Measurements from ENCODE around the gene RNF130. TPM values are rescaled to one million over a fixed set of nuclear protein-coding genes. Genes with fewer than 3 reads are reported as not detected.

Gene RNF130
- total RNA-seq, 1 donor from 2014 or later, result 29.8 TPM

GRCh38 chr5:180050121-180050940 lies 21.2 kb downstream of the RNF130 start:
- H3K36me3 Mint-ChIP-seq (ENCODE audit: low read depth, unreplicated experiment), result peaks cover 6% of the 10 kb centered on the region
- no peak for TF ChIP-seq EZH2 (IDR thresholded peaks at IDR 0.05; ENCODE audit: insufficient read depth, low read length)
- no peak for TF ChIP-seq CTCF (IDR thresholded peaks at IDR 0.05; ENCODE audit: insufficient read depth, low read depth, low read length)
- no peak overlapping the region for H3K27ac Mint-ChIP-seq (ENCODE audit: unreplicated experiment)
- Histone ChIP-seq H3K36me3 (ENCODE audit: insufficient read depth, low read length) (no peaks in the 10 kb centered on the region), H3K27ac (ENCODE audit: low read depth, low read length) (no peak overlapping the region), H3K4me3 (ENCODE audit: insufficient read depth, low read depth, low read length) (no peak overlapping the region), H3K79me2 (ENCODE audit: insufficient read depth, low read length) (peaks cover 69% of the 10 kb centered on the region), H3K27me3 (ENCODE audit: insufficient read depth, low read length) (no peaks in the 10 kb centered on the region), H3K4me1 (ENCODE audit: insufficient read depth, low read length) (no peaks in the 10 kb centered on the region), H3K9ac (ENCODE audit: low read length) (no peak overlapping the region), H3K9me3 (ENCODE audit: insufficient read depth, low read depth, low read length) (no peaks in the 10 kb centered on the region), H4K20me1 (ENCODE audit: insufficient read depth, low read length) (peaks cover 55% of the 10 kb centered on the region), H3K4me2 (ENCODE audit: low read length) (no peak overlapping the region), H2AFZ (ENCODE audit: low read depth, low read length) (no peak overlapping the region)
- peaks cover 20% of the 10 kb centered on the region for H3K4me1 Mint-ChIP-seq (ENCODE audit: low read depth, unreplicated experiment)
- no peaks in the 10 kb centered on the region for H3K27me3 Mint-ChIP-seq (ENCODE audit: low read depth, unreplicated experiment)
- FAIRE-seq, result no peak
- peaks cover 2% of the 10 kb centered on the region for H3K9me3 Mint-ChIP-seq (ENCODE audit: unreplicated experiment)
- H3K4me3 Mint-ChIP-seq (ENCODE audit: unreplicated experiment), result no peak overlapping the region
- no peak for DNase-seq (ENCODE audit: low read depth)

GRCh38 chr5:180049185-180049548 lies 22.4 kb downstream of the RNF130 start:
- peaks cover 61% of the 10 kb centered on the region for H3K79me2 ChIP-seq (ENCODE audit: insufficient read depth, low read length)
- no peak for DNase-seq (ENCODE audit: low read depth)
- H3K9me3 ChIP-seq (ENCODE audit: insufficient read depth, low read depth, low read length), result no peaks in the 10 kb centered on the region
- Mint-ChIP-seq H3K36me3 (ENCODE audit: low read depth, unreplicated experiment) (peaks cover 6% of the 10 kb centered on the region), H3K4me3 (ENCODE audit: unreplicated experiment) (no peak overlapping the region), H3K27me3 (ENCODE audit: low read depth, unreplicated experiment) (no peaks in the 10 kb centered on the region), H3K27ac (ENCODE audit: unreplicated experiment) (no peak overlapping the region), H3K4me1 (ENCODE audit: low read depth, unreplicated experiment) (peaks cover 18% of the 10 kb centered on the region), H3K9me3 (ENCODE audit: unreplicated experiment) (peaks cover 2% of the 10 kb centered on the region)
- H3K4me3 ChIP-seq (ENCODE audit: insufficient read depth, low read depth, low read length), result no peak overlapping the region
- H3K36me3 ChIP-seq (ENCODE audit: insufficient read depth, low read length), result no peaks in the 10 kb centered on the region
- FAIRE-seq, result no peak
- H3K4me2 ChIP-seq (ENCODE audit: low read length), result no peak overlapping the region
- H3K9ac ChIP-seq (ENCODE audit: low read length), result no peak overlapping the region
- H4K20me1 ChIP-seq (ENCODE audit: insufficient read depth, low read length), result peaks cover 52% of the 10 kb centered on the region
- no peak overlapping the region for H2AFZ ChIP-seq (ENCODE audit: low read depth, low read length)
- no peaks in the 10 kb centered on the region for H3K4me1 ChIP-seq (ENCODE audit: insufficient read depth, low read length)
- no peak for TF ChIP-seq CTCF (IDR thresholded peaks at IDR 0.05; ENCODE audit: insufficient read depth, low read depth, low read length)
- no peak for TF ChIP-seq EZH2 (IDR thresholded peaks at IDR 0.05; ENCODE audit: insufficient read depth, low read length)
- no peaks in the 10 kb centered on the region for H3K27me3 ChIP-seq (ENCODE audit: insufficient read depth, low read length)
- H3K27ac ChIP-seq (ENCODE audit: low read depth, low read length), result no peak overlapping the region

- no peak overlapping the region for H3K4me2 ChIP-seq (ENCODE audit: low read length)
- Mint-ChIP-seq H3K27ac (ENCODE audit: unreplicated experiment) (no peak overlapping the region), H3K9me3 (ENCODE audit: unreplicated experiment) (peaks cover 2% of the 10 kb centered on the region), H3K4me3 (ENCODE audit: unreplicated experiment) (no peak overlapping the region), H3K36me3 (ENCODE audit: low read depth, unreplicated experiment) (peaks cover 6% of the 10 kb centered on the region), H3K4me1 (ENCODE audit: low read depth, unreplicated experiment) (peaks cover 18% of the 10 kb centered on the region), H3K27me3 (ENCODE audit: low read depth, unreplicated experiment) (no peaks in the 10 kb centered on the region)
- no peaks in the 10 kb centered on the region for H3K36me3 ChIP-seq (ENCODE audit: insufficient read depth, low read length)
- H3K4me1 ChIP-seq (ENCODE audit: insufficient read depth, low read length), result no peaks in the 10 kb centered on the region
- DNase-seq (ENCODE audit: low read depth) (no peak), FAIRE-seq (no peak)
- no peak overlapping the region for H3K27ac ChIP-seq (ENCODE audit: low read depth, low read length)
- peaks cover 45% of the 10 kb centered on the region for H4K20me1 ChIP-seq (ENCODE audit: insufficient read depth, low read length)
- no peaks in the 10 kb centered on the region for H3K27me3 ChIP-seq (ENCODE audit: insufficient read depth, low read length)
- no peak for TF ChIP-seq CTCF (IDR thresholded peaks at IDR 0.05; ENCODE audit: insufficient read depth, low read depth, low read length)
- no peak for TF ChIP-seq EZH2 (IDR thresholded peaks at IDR 0.05; ENCODE audit: insufficient read depth, low read length)
- H3K9ac ChIP-seq (ENCODE audit: low read length), result no peak overlapping the region
- peaks cover 63% of the 10 kb centered on the region for H3K79me2 ChIP-seq (ENCODE audit: insufficient read depth, low read length)
- no peak overlapping the region for H2AFZ ChIP-seq (ENCODE audit: low read depth, low read length)
- no peaks in the 10 kb centered on the region for H3K9me3 ChIP-seq (ENCODE audit: insufficient read depth, low read depth, low read length)
- no peak overlapping the region for H3K4me3 ChIP-seq (ENCODE audit: insufficient read depth, low read depth, low read length)
Observed at GRCh38 chr5:180047667-180048066, 23.9 kb downstream of the RNF130 start.

All from astrocyte (in vitro differentiated cells and primary cell).